ENCODE data around the gene NQO1.

- TF ChIP-seq, protein P1, sequence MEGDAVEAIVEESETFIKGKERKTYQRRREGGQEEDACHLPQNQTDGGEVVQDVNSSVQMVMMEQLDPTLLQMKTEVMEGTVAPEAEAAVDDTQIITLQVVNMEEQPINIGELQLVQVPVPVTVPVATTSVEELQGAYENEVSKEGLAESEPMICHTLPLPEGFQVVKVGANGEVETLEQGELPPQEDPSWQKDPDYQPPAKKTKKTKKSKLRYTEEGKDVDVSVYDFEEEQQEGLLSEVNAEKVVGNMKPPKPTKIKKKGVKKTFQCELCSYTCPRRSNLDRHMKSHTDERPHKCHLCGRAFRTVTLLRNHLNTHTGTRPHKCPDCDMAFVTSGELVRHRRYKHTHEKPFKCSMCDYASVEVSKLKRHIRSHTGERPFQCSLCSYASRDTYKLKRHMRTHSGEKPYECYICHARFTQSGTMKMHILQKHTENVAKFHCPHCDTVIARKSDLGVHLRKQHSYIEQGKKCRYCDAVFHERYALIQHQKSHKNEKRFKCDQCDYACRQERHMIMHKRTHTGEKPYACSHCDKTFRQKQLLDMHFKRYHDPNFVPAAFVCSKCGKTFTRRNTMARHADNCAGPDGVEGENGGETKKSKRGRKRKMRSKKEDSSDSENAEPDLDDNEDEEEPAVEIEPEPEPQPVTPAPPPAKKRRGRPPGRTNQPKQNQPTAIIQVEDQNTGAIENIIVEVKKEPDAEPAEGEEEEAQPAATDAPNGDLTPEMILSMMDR (IDR thresholded peaks at IDR 0.05 in 8 of 11, conservative IDR thresholded peaks at IDR 0.05 in 3 of 11), result no peak
- TF ChIP-seq POLR2A (IDR thresholded peaks at IDR 0.05), result no peak
Observed at GRCh38 chr16:69773260-69773947, 47.0 kb upstream of the NQO1 start.

Data from spleen (tissue), 7 donors.